Measurements from ENCODE around the gene SYT1.

DNA sequence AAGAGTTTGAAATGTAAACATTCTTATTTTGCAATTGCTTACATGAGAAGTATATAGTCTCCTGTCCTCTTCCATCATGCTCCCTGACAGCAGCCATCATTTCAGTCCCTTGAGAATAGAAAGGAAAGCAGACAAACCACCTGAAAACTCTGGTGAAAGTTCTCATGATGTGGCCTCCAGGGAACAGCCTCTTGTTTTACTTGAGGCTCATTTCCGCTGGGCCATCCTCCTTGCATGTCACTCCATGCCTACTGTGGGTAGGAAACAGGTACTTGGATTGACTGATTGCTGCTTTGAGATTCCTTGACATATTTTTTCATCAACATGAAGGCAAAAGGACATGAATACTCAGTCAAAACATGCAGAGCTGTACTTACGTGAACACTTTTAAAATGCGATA, 6.0 kb downstream of the SYT1 start:
- TF ChIP-seq EZH2 (IDR thresholded peaks at IDR 0.05; ENCODE audit: borderline replicate concordance, low read depth, low read length, severe bottlenecking) (no peak), POLR2AphosphoS5 (IDR thresholded peaks at IDR 0.05; ENCODE audit: insufficient read depth, low read depth, low read length) (no peak)
- TF ChIP-seq, protein P1, sequence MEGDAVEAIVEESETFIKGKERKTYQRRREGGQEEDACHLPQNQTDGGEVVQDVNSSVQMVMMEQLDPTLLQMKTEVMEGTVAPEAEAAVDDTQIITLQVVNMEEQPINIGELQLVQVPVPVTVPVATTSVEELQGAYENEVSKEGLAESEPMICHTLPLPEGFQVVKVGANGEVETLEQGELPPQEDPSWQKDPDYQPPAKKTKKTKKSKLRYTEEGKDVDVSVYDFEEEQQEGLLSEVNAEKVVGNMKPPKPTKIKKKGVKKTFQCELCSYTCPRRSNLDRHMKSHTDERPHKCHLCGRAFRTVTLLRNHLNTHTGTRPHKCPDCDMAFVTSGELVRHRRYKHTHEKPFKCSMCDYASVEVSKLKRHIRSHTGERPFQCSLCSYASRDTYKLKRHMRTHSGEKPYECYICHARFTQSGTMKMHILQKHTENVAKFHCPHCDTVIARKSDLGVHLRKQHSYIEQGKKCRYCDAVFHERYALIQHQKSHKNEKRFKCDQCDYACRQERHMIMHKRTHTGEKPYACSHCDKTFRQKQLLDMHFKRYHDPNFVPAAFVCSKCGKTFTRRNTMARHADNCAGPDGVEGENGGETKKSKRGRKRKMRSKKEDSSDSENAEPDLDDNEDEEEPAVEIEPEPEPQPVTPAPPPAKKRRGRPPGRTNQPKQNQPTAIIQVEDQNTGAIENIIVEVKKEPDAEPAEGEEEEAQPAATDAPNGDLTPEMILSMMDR (IDR thresholded peaks at IDR 0.05; ENCODE audit: extremely low read depth in 1 of 2, insufficient read depth in 1 of 2, low read depth in 1 of 2, low read length in 2 of 2), result no peak
- TF ChIP-seq, protein P2, sequence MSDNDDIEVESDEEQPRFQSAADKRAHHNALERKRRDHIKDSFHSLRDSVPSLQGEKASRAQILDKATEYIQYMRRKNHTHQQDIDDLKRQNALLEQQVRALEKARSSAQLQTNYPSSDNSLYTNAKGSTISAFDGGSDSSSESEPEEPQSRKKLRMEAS (IDR thresholded peaks at IDR 0.05; ENCODE audit: insufficient read depth, insufficient read length), result no peak

Data from endothelial cell of umbilical vein (primary cell).